ENCODE results near the gene CD300LF. TPM values are rescaled to one million over a fixed set of nuclear protein-coding genes. Genes with fewer than 3 reads are reported as not detected.

Gene CD300LF
- total and polyA plus RNA-seq, 9 of the 15 experiments (the other 6 are each of a cell fraction or from before 2014, with no cell fraction given): not detected

DNA sequence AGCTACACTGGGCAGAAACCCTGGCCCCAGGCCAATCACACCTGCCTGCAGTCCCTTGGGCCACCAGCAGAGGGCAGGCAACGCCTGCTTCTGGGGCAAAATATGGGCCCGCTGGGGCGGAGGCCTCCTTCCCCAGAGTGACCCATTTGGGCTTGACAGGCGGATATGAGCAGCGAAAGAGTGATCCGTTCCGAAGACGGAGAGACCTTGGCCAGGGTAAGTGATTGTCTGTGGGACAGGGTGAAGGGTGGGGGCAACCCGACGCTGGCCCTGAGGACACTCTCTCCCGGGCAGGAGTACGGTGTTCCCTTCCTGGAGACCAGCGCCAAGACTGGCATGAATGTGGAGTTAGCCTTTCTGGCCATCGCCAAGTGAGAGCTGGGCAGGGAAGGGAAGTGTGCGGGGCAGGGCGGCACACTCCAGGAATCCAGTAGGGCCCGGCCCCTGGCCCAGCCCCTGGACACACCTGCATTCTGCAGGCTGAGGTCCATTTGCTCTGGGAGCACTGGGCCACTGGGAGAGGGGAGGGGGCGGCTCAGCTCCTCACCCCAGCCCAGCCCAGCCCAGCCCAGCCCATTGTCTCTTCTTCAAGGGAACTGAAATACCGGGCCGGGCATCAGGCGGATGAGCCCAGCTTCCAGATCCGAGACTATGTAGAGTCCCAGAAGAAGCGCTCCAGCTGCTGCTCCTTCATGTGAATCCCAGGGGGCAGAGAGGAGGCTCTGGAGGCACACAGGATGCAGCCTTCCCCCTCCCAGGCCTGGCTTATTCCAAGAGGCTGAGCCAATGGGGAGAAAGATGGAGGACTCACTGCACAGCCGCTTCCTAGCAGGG is 32.2 kb upstream of the CD300LF start (continued):
- no peak for TF ChIP-seq ELF4 (CRISPR knock-in tag; IDR thresholded peaks at IDR 0.05)
- TF ChIP-seq, protein P1, sequence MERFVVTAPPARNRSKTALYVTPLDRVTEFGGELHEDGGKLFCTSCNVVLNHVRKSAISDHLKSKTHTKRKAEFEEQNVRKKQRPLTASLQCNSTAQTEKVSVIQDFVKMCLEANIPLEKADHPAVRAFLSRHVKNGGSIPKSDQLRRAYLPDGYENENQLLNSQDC (CRISPR knock-in tag; IDR thresholded peaks at IDR 0.05): no peak
- peak; percentile 50 for TF ChIP-seq SMAD1 (IDR thresholded peaks at IDR 0.05; ENCODE audit: low read depth, low read length, partially characterized antibody)
- TF ChIP-seq CC2D1A (IDR thresholded peaks at IDR 0.05): peak; percentile 85
- TF ChIP-seq NCOA1 (IDR thresholded peaks at IDR 0.05; ENCODE audit: low read depth): no peak
- TF ChIP-seq RBM14 (IDR thresholded peaks at IDR 0.05; ENCODE audit: borderline replicate concordance, insufficient read depth, low read depth, low read length): no peak
- 0 out of 2 replicates have a peak, but pooled peaks have one; percentile 37 for TF ChIP-seq KLF1 (tag; IDR thresholded peaks at IDR 0.05)
- TF ChIP-seq, protein P2, sequence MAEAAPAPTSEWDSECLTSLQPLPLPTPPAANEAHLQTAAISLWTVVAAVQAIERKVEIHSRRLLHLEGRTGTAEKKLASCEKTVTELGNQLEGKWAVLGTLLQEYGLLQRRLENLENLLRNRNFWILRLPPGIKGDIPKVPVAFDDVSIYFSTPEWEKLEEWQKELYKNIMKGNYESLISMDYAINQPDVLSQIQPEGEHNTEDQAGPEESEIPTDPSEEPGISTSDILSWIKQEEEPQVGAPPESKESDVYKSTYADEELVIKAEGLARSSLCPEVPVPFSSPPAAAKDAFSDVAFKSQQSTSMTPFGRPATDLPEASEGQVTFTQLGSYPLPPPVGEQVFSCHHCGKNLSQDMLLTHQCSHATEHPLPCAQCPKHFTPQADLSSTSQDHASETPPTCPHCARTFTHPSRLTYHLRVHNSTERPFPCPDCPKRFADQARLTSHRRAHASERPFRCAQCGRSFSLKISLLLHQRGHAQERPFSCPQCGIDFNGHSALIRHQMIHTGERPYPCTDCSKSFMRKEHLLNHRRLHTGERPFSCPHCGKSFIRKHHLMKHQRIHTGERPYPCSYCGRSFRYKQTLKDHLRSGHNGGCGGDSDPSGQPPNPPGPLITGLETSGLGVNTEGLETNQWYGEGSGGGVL (CRISPR knock-in tag; IDR thresholded peaks at IDR 0.05): no peak
- TF ChIP-seq, protein P3, sequence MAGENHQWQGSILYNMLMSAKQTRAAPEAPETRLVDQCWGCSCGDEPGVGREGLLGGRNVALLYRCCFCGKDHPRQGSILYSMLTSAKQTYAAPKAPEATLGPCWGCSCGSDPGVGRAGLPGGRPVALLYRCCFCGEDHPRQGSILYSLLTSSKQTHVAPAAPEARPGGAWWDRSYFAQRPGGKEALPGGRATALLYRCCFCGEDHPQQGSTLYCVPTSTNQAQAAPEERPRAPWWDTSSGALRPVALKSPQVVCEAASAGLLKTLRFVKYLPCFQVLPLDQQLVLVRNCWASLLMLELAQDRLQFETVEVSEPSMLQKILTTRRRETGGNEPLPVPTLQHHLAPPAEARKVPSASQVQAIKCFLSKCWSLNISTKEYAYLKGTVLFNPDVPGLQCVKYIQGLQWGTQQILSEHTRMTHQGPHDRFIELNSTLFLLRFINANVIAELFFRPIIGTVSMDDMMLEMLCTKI (IDR thresholded peaks at IDR 0.05; ENCODE audit: partially characterized antibody): no peak
- no peak for TF ChIP-seq ZNF79 (CRISPR knock-in tag; IDR thresholded peaks at IDR 0.05; ENCODE audit: low read depth)
- peak; percentile 100 for TF ChIP-seq NFIC (IDR thresholded peaks at IDR 0.05)
- TF ChIP-seq, protein P4, sequence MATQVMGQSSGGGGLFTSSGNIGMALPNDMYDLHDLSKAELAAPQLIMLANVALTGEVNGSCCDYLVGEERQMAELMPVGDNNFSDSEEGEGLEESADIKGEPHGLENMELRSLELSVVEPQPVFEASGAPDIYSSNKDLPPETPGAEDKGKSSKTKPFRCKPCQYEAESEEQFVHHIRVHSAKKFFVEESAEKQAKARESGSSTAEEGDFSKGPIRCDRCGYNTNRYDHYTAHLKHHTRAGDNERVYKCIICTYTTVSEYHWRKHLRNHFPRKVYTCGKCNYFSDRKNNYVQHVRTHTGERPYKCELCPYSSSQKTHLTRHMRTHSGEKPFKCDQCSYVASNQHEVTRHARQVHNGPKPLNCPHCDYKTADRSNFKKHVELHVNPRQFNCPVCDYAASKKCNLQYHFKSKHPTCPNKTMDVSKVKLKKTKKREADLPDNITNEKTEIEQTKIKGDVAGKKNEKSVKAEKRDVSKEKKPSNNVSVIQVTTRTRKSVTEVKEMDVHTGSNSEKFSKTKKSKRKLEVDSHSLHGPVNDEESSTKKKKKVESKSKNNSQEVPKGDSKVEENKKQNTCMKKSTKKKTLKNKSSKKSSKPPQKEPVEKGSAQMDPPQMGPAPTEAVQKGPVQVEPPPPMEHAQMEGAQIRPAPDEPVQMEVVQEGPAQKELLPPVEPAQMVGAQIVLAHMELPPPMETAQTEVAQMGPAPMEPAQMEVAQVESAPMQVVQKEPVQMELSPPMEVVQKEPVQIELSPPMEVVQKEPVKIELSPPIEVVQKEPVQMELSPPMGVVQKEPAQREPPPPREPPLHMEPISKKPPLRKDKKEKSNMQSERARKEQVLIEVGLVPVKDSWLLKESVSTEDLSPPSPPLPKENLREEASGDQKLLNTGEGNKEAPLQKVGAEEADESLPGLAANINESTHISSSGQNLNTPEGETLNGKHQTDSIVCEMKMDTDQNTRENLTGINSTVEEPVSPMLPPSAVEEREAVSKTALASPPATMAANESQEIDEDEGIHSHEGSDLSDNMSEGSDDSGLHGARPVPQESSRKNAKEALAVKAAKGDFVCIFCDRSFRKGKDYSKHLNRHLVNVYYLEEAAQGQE (IDR thresholded peaks at IDR 0.05; ENCODE audit: borderline replicate concordance): peak; percentile 94
- TF ChIP-seq, protein P4 (CRISPR knock-in tag; IDR thresholded peaks at IDR 0.05; ENCODE audit: low read depth): no peak
- TF ChIP-seq RCOR1 (IDR thresholded peaks at IDR 0.05; ENCODE audit: borderline replicate concordance in 1 of 2, low read depth in 2 of 2, low read length in 2 of 2): peak in 1 of 2 experiments; percentile 64; a peak in 1 of 4 replicates
- TF ChIP-seq FOXP1 (CRISPR knock-in tag; IDR thresholded peaks at IDR 0.05): no peak
- no peak for TF ChIP-seq NCOR1 (IDR thresholded peaks at IDR 0.05)

All from K562 (cell line).